Activated gamma-delta T cell treated with Interleukin-2 at 50 U/mL for 16 hours (primary cell): ENCODE results near the gene AGAP1.

Source experiments
- DNase-seq: peaks from one replicate; pipeline ENCODE4 v3.0.0-alpha.2; 2020

The AGAP1 gene

GRCh38 chr2:235670974-235671787, 177.3 kb downstream of the AGAP1 start:
- DNase-seq = no peak

- no peak for DNase-seq
These were observed 178.9 kb downstream of the AGAP1 start for GRCh38 chr2:235672720-235673119.

- DNase-seq = no peak
These were observed 180.3 kb downstream of the AGAP1 start for GRCh38 chr2:235674146-235674545.

GRCh38 chr2:235674812-235675211, 181.0 kb downstream of the AGAP1 start:
- DNase-seq = no peak

- no peak for DNase-seq
These were observed 182.1 kb downstream of the AGAP1 start for GRCh38 chr2:235675678-235676535.

- no peak for DNase-seq
These were observed 182.6 kb downstream of the AGAP1 start for GRCh38 chr2:235676536-235676799.

GRCh38 chr2:235677276-235677788, 183.5 kb downstream of the AGAP1 start:
- DNase-seq = no peak

- DNase-seq = no peak
These were observed 184.1 kb downstream of the AGAP1 start for GRCh38 chr2:235677937-235678336.

GRCh38 chr2:235678712-235679111, 184.9 kb downstream of the AGAP1 start:
- DNase-seq = no peak

- DNase-seq = no peak
These were observed 185.6 kb downstream of the AGAP1 start for GRCh38 chr2:235679471-235679870.

GRCh38 chr2:235685024-235685721, 191.3 kb downstream of the AGAP1 start:
- no peak for DNase-seq

- DNase-seq = no peak
These were observed 194.9 kb downstream of the AGAP1 start for GRCh38 chr2:235688511-235689426.

GRCh38 chr2:235689427-235689853, 195.6 kb downstream of the AGAP1 start:
- no peak for DNase-seq

- no peak for DNase-seq
These were observed 196.4 kb downstream of the AGAP1 start for GRCh38 chr2:235690082-235690808.

GRCh38 chr2:235690809-235691450, 197.1 kb downstream of the AGAP1 start:
- no peak for DNase-seq

GRCh38 chr2:235692076-235692475, 198.2 kb downstream of the AGAP1 start:
- DNase-seq = no peak

- no peak for DNase-seq
These were observed 198.9 kb downstream of the AGAP1 start for GRCh38 chr2:235692671-235693171.

- no peak for DNase-seq
These were observed 199.4 kb downstream of the AGAP1 start for GRCh38 chr2:235693279-235693678.

- no peak for DNase-seq
These were observed 201.1 kb downstream of the AGAP1 start for GRCh38 chr2:235694721-235695601.

GRCh38 chr2:235695602-235695895, 201.7 kb downstream of the AGAP1 start:
- DNase-seq = no peak
